Stimulated activated naive B cell treated with anti-CD40 and anti-IgM and Interleukin-4, amounts not matched to agents 10 μg/mL and 1 μg/mL and 100 μg/mL, for 72 hours (primary cell): ENCODE results near the gene GSTA2.
"Not testable (repeated sequence)": the region's sequence is repeated elsewhere in the genome, so short reads cannot be mapped to it uniquely, and the experiment has no call there.

ENCODE experiments used
- ATAC-seq, 2 donors: fragments of 150-1000 bp; cut with Tn5 transposase; replicated peaks; 2 replicates each; pipeline ENCODE4 v1.10.0; 2021; ENCODE audit warnings: moderate library complexity in 1 of 2
- DNase-seq: peaks from one replicate; pipeline ENCODE4 v3.0.0; 2021
- H3K27ac Mint-ChIP-seq: one replicate; pipeline ENCODE4 v1.8.0; 2022; ENCODE audit warnings: mild to moderate bottlenecking, mixed read lengths
- H3K27me3 Mint-ChIP-seq, 2 donors: one replicate each; pipeline ENCODE4 v1.8.0; 2022; ENCODE audit warnings: mixed read lengths in 2 of 2
- H3K36me3 Mint-ChIP-seq, 2 donors: one replicate each; pipeline ENCODE4 v1.8.0; 2022; ENCODE audit warnings: mixed read lengths in 2 of 2, mild to moderate bottlenecking in 1 of 2
- H3K4me1 Mint-ChIP-seq, 2 donors: one replicate each; pipeline ENCODE4 v1.8.0; 2022; ENCODE audit warnings: mixed read lengths in 2 of 2, mild to moderate bottlenecking in 1 of 2
- H3K4me3 Mint-ChIP-seq, 2 donors: one replicate each; pipeline ENCODE4 v1.8.0; 2022; ENCODE audit warnings: mild to moderate bottlenecking in 2 of 2, mixed read lengths in 2 of 2, moderate library complexity in 1 of 2
- H3K9me3 Mint-ChIP-seq, 2 donors: one replicate each; pipeline ENCODE4 v1.8.0; 2022; ENCODE audit warnings: mixed read lengths in 2 of 2, mild to moderate bottlenecking in 1 of 2

The GSTA2 gene

GRCh38 chr6:52725535-52726192 lies 37.6 kb downstream of the GSTA2 start:
- DNase-seq = no peak
- Mint-ChIP-seq H3K4me3 (no peak overlapping the region), H3K27me3 (peaks cover 8 to 12% of the 10 kb centered on the region in 2 donors), H3K36me3 (no peaks in the 10 kb centered on the region), H3K4me1 (peaks cover 5 to 10% of the 10 kb centered on the region in 2 donors), H3K27ac (no peak overlapping the region), H3K9me3 (no peaks in the 10 kb centered on the region)
- ATAC-seq = no peak

DNA sequence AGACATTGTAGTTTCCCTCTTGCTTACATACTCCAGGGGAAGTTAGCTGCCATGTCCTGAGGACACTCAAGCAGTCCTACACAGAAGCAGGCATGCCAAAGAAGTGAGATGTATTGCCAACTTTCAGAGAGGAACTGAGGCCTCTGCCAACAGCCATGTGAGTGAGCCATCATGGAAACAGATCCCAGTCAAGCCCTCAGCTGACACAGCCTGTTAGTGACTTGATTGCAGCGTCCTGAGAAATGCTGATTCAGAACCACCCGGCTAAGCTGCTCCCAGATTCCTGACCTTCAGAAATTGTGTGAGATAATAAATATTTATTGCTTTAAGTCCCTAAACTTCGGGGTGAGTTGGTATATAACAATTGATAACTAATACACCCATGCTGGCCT lies 38.1 kb downstream of the GSTA2 start:
- Mint-ChIP-seq H3K27me3 (peaks cover 11 to 15% of the 10 kb centered on the region in 2 donors), H3K4me1 (peaks cover 5 to 10% of the 10 kb centered on the region in 2 donors), H3K36me3 (no peaks in the 10 kb centered on the region), H3K27ac (peak overlapping the region; percentile 38), H3K4me3 (no peak overlapping the region), H3K9me3 (no peaks in the 10 kb centered on the region)
- DNase-seq = no peak
- peak; percentile 36 to 38 for ATAC-seq

GRCh38 chr6:52724406-52725121 lies 38.7 kb downstream of the GSTA2 start:
- peaks cover 11 to 15% of the 10 kb centered on the region in 2 donors for H3K27me3 Mint-ChIP-seq
- peak overlapping the region in 1 of 2 donors; percentile 0 for H3K4me3 Mint-ChIP-seq
- no peaks in the 10 kb centered on the region for H3K36me3 Mint-ChIP-seq
- DNase-seq (peak; percentile 63), ATAC-seq (peak; percentile 99)
- peaks cover 5 to 10% of the 10 kb centered on the region in 2 donors for H3K4me1 Mint-ChIP-seq
- H3K27ac Mint-ChIP-seq = peak overlapping the region; percentile 38
- H3K9me3 Mint-ChIP-seq = no peaks in the 10 kb centered on the region

GRCh38 chr6:52724042-52724405 lies 39.3 kb downstream of the GSTA2 start:
- DNase-seq (no peak), ATAC-seq (no peak)
- H3K9me3 Mint-ChIP-seq = no peaks in the 10 kb centered on the region
- no peak overlapping the region for H3K27ac Mint-ChIP-seq
- H3K4me3 Mint-ChIP-seq = no peak overlapping the region
- H3K36me3 Mint-ChIP-seq = no peaks in the 10 kb centered on the region
- peaks cover 5 to 10% of the 10 kb centered on the region in 2 donors for H3K4me1 Mint-ChIP-seq
- peaks cover 9 to 15% of the 10 kb centered on the region in 2 donors for H3K27me3 Mint-ChIP-seq

DNA sequence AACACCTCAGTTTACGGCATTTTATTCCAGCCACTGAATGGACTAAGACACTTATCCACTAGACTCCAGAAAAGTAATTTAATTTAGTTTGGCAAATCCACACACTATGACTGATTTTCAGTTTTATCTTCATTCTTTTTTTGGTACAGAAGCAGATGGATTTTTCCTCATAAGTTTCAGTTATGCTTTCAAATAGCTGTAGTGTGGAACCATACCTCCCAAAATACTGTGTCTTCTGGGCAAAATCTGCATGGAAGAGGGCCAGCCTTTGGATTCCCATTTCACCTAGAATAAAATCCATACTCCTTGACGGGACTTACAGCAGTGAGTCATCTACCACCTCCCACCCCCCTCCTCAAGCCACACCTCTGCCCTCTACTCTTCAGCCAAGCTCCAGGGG lies 43.0 kb downstream of the GSTA2 start:
- ATAC-seq = no peak

DNA sequence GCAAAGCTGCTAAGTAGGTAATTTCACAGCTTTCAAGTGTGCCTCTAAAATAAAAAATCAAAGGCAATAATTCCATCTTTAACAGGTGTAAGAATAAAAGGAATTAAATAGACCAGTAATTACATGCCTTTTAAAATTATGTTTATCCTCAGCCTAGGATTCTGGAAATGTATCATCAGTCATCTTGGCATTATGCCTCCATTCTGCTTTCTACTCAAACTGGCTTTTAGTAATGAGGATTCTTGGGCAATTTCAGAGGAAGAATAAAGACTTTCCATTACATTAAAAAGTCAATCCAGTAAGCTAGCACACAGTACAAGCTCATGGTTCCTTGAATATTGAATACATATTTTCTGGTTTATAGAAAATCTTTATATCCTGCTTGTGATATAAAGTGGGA lies 44.7 kb downstream of the GSTA2 start:
- DNase-seq = no peak
- H3K36me3 Mint-ChIP-seq = no peaks in the 10 kb centered on the region
- H3K9me3 Mint-ChIP-seq = no peaks in the 10 kb centered on the region
- peaks cover 17 to 23% of the 10 kb centered on the region in 2 donors for H3K27me3 Mint-ChIP-seq
- no peak overlapping the region for H3K4me3 Mint-ChIP-seq
- H3K4me1 Mint-ChIP-seq = no peaks in the 10 kb centered on the region
- H3K27ac Mint-ChIP-seq = no peak overlapping the region
- ATAC-seq = no peak

More for the DNA sequence above, 43.0 kb downstream of the GSTA2 start:
- no peaks in the 10 kb centered on the region for H3K36me3 Mint-ChIP-seq
- peaks cover 13 to 23% of the 10 kb centered on the region in 2 donors for H3K27me3 Mint-ChIP-seq
- no peak overlapping the region for H3K4me3 Mint-ChIP-seq
- H3K9me3 Mint-ChIP-seq = no peaks in the 10 kb centered on the region
- peaks cover 5 to 10% of the 10 kb centered on the region in 2 donors for H3K4me1 Mint-ChIP-seq
- no peak overlapping the region for H3K27ac Mint-ChIP-seq
- no peak for DNase-seq

DNA sequence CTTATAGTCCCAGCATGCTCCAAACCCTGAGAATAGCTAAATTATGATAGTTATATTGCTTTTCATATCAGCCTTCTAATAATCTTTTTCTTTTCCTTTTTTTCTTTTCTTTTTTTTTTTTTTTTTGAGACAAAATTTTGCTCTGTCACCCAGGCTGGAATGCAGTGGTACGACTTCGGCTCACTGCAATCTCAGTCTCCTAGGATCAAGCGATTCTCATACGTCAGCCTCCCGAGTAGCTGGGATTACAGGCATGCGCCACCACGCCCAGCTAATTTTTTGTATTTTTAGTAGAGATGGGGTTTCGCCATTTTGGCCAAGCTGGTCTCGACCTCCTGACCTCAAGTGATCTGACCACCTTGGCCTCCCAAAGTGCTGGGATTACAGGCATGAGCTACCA lies 48.5 kb downstream of the GSTA2 start:
- not testable (repeated sequence) for DNase-seq, ATAC-seq, H3K9me3 Mint-ChIP-seq, H3K27ac Mint-ChIP-seq, H3K4me3 Mint-ChIP-seq, H3K36me3 Mint-ChIP-seq, H3K4me1 Mint-ChIP-seq
- peaks cover 8 to 16% of the 10 kb centered on the region in 2 donors for H3K27me3 Mint-ChIP-seq

GRCh38 chr6:52712136-52712535 lies 51.1 kb downstream of the GSTA2 start:
- no peak overlapping the region for H3K4me3 Mint-ChIP-seq
- H3K36me3 Mint-ChIP-seq = no peaks in the 10 kb centered on the region
- H3K27me3 Mint-ChIP-seq = peaks cover 8 to 16% of the 10 kb centered on the region in 2 donors
- ATAC-seq = no peak
- peaks cover 0 to 4% of the 10 kb centered on the region in 2 donors for H3K9me3 Mint-ChIP-seq
- DNase-seq = no peak
- no peak overlapping the region for H3K27ac Mint-ChIP-seq
- H3K4me1 Mint-ChIP-seq = no peaks in the 10 kb centered on the region

- DNase-seq (no peak), ATAC-seq (no peak)
- Mint-ChIP-seq H3K36me3 (no peaks in the 10 kb centered on the region), H3K4me1 (no peaks in the 10 kb centered on the region), H3K9me3 (peaks cover 2 to 4% of the 10 kb centered on the region in 2 donors), H3K4me3 (no peak overlapping the region), H3K27ac (no peak overlapping the region), H3K27me3 (peaks cover 2 to 15% of the 10 kb centered on the region in 2 donors)
Observed at GRCh38 chr6:52707963-52708680, 55.2 kb downstream of the GSTA2 start.

- Mint-ChIP-seq H3K27me3 (peaks cover 4 to 21% of the 10 kb centered on the region in 2 donors), H3K4me3 (no peak overlapping the region), H3K9me3 (peaks cover 2 to 4% of the 10 kb centered on the region in 2 donors), H3K36me3 (no peaks in the 10 kb centered on the region), H3K4me1 (no peaks in the 10 kb centered on the region), H3K27ac (no peak overlapping the region)
- DNase-seq (no peak), ATAC-seq (no peak)
Observed at GRCh38 chr6:52706001-52706400, 57.3 kb downstream of the GSTA2 start.

DNA sequence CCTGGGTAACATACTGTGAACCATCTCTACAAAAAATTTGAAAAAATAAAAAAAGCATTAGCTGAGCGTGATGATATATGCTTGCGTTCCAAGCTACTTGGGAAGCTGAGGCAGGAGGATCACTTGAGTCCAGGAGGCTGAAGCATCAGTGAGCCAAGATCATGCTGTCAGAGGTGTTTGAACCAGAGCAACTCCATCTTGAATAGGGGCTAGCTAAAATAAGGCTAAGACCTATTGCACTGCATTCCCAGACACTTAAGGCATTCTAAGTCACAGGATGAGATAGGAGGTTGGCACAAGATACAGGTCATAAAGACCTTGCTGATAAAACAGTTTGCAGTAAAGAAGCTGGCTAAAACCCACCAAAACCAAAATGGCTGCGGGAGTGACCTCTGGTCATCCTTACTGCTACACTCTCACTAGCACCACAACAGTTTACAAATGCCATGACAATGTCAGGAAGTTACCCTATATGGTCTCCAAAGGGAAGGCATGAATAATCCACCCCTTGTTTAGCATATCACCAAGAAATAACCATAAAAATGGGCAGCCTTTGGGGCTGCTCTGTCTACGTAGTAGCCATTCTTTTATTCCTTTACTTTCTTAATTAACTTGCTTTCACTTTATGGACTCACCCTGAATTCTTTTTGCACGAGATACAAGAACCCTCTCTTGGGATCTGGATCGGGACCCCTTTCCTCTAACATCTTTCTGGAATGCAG lies 58.3 kb downstream of the GSTA2 start:
- H3K27me3 Mint-ChIP-seq = peaks cover 4 to 21% of the 10 kb centered on the region in 2 donors
- not testable (repeated sequence) for H3K4me3 Mint-ChIP-seq, H3K36me3 Mint-ChIP-seq, DNase-seq, H3K4me1 Mint-ChIP-seq, ATAC-seq, H3K9me3 Mint-ChIP-seq, H3K27ac Mint-ChIP-seq

GRCh38 chr6:52704060-52704459 lies 59.2 kb downstream of the GSTA2 start:
- no peak overlapping the region for H3K27ac Mint-ChIP-seq
- H3K36me3 Mint-ChIP-seq = no peaks in the 10 kb centered on the region
- peaks cover 8 to 21% of the 10 kb centered on the region in 2 donors for H3K27me3 Mint-ChIP-seq
- peaks cover 2 to 4% of the 10 kb centered on the region in 2 donors for H3K9me3 Mint-ChIP-seq
- DNase-seq (no peak), ATAC-seq (no peak)
- no peak overlapping the region for H3K4me3 Mint-ChIP-seq
- no peaks in the 10 kb centered on the region for H3K4me1 Mint-ChIP-seq
